Left lung (tissue), 10 donors: Measurements from ENCODE around the gene RAB11FIP4. TPM values are rescaled to one million over a fixed set of nuclear protein-coding genes. Genes with fewer than 3 reads are reported as not detected.

Experiments used
- ATAC-seq: fragments of 200-7000 bp; cut with Tn5 transposase; one replicate; pipeline ENCODE4 v1.9.1; 2020; ENCODE audit warnings: moderate library complexity
- DNase-seq, 4 donors: peaks; one replicate each; pipeline ENCODE4 v3.0.0-alpha.2; 2013 to 2020
- H3K27ac ChIP-seq, 2 donors: fragments of 200-600 bp; sonication (generic) in 1 of 2; one replicate each; pipeline versions ENCODE4 v1.5.0 to v1.8.0; 2020 to 2021
- H3K27me3 ChIP-seq, 2 donors: fragments of 200-600 bp; sonication (generic) in 1 of 2; one replicate each; pipeline versions ENCODE4 v1.5.0 to v1.8.0; 2020 to 2021
- H3K36me3 ChIP-seq, 2 donors: fragments of 200-600 bp; sonication (generic) in 1 of 2; one replicate each; pipeline versions ENCODE4 v1.5.0 to v1.8.0; 2020 to 2021
- H3K4me1 ChIP-seq, 2 donors: fragments of 200-600 bp; one replicate each; pipeline ENCODE4 v1.8.0; 2021
- H3K4me3 ChIP-seq, 2 donors: fragments of 200-600 bp; sonication (generic) in 1 of 2; one replicate each; pipeline versions ENCODE4 v1.5.0 to v1.8.0; 2020 to 2021; ENCODE audit warnings: mild to moderate bottlenecking in 1 of 2
- H3K9me3 ChIP-seq, 2 donors: fragments of 200-600 bp; sonication (generic) in 1 of 2; one replicate each; pipeline versions ENCODE4 v1.5.0 to v1.8.0; 2020 to 2021
- CTCF ChIP-seq, 2 donors: fragments of 200-600 bp; sonication (generic) in 1 of 2; IDR thresholded peaks; one replicate each; pipeline versions ENCODE4 v1.5.0 to v1.8.0; 2021; ENCODE audit warnings: antibody characterized with exemption in 2 of 2
- intact Hi-C, 2 donors: fragments of 100-400 bp; cut with DNase I; formaldehyde crosslinking; loops; one replicate each; pipeline versions ENCODE4 v1.11.2 to v1.14.2; 2022
- microRNA-seq, 2 donors: library from miRNA; unstranded; fragments of <30 nt; microRNA quantifications; one replicate each; pipeline ENCODE4, GENCODE V29; 2019
- polyA plus RNA-seq, 6 donors: library from polyadenylated mRNA; unstranded; fragments of 120-200 nt; gene quantifications; one replicate each; pipeline ENCODE4 v1.2.1, GENCODE V29; 2013; ENCODE audit not compliant: insufficient read length in 6 of 6
- total RNA-seq, 2 donors: library from RNA; stranded (reverse); fragmentation: NEBNext Ultra II Directional; extraction: Animal tissue kit (Norgen Biotek cat#: 25700); gene quantifications; one replicate each; pipeline ENCODE4 v1.2.1, GENCODE V29; 2021
- donor health status: DM: no; HTN: yes; CAD: no.
- donor health status: DM: no; HTN: no; CAD: no.

RAB11FIP4 gene
- total and polyA plus RNA-seq, 8 donors = 7.2 to 19.9 (median 8.2) TPM

GRCh38 chr17:31584438-31585279 is 193.2 kb downstream of the RAB11FIP4 start:
- Histone ChIP-seq H3K27me3 (no peaks in the 10 kb centered on the region), H3K27ac (no peak overlapping the region), H3K4me3 (no peak overlapping the region), H3K4me1 (peaks cover 21 to 58% of the 10 kb centered on the region in 2 donors), H3K36me3 (no peaks in the 10 kb centered on the region), H3K9me3 (no peaks in the 10 kb centered on the region)
- intact Hi-C loops = no loop called here
- DNase-seq = no peak
- ATAC-seq = no peak
- no peak for TF ChIP-seq CTCF (IDR thresholded peaks at IDR 0.05)

- Histone ChIP-seq H3K27ac (no peak overlapping the region), H3K4me1 (peaks cover 19 to 52% of the 10 kb centered on the region in 2 donors), H3K27me3 (no peaks in the 10 kb centered on the region), H3K36me3 (no peaks in the 10 kb centered on the region), H3K9me3 (no peaks in the 10 kb centered on the region), H3K4me3 (no peak overlapping the region)
- intact Hi-C loops = no loop called here
- ATAC-seq (no peak), DNase-seq (no peak)
- no peak for TF ChIP-seq CTCF (IDR thresholded peaks at IDR 0.05)
Observed at GRCh38 chr17:31585280-31585630, 193.8 kb downstream of the RAB11FIP4 start.

- no peaks in the 10 kb centered on the region for H3K27me3 ChIP-seq
- no peaks in the 10 kb centered on the region for H3K9me3 ChIP-seq
- no peak for TF ChIP-seq CTCF (IDR thresholded peaks at IDR 0.05)
- DNase-seq = no peak
- intact Hi-C loops = no loop called here
- no peak for ATAC-seq
- peaks cover 2 to 35% of the 10 kb centered on the region in 2 donors for H3K4me1 ChIP-seq
- no peaks in the 10 kb centered on the region for H3K36me3 ChIP-seq
- H3K27ac ChIP-seq = no peak overlapping the region
- H3K4me3 ChIP-seq = no peak overlapping the region
Observed at GRCh38 chr17:31586946-31587345, 195.5 kb downstream of the RAB11FIP4 start.

GRCh38 chr17:31587462-31587861 is 196.0 kb downstream of the RAB11FIP4 start:
- TF ChIP-seq CTCF (IDR thresholded peaks at IDR 0.05) = no peak
- no peak overlapping the region for H3K27ac ChIP-seq
- H3K4me3 ChIP-seq = no peak overlapping the region
- intact Hi-C loops = no loop called here
- DNase-seq (no peak), ATAC-seq (no peak)
- no peaks in the 10 kb centered on the region for H3K27me3 ChIP-seq
- H3K4me1 ChIP-seq = peaks cover 0 to 30% of the 10 kb centered on the region in 2 donors
- no peaks in the 10 kb centered on the region for H3K36me3 ChIP-seq
- H3K9me3 ChIP-seq = no peaks in the 10 kb centered on the region

Small RNA genes within 50 kb of the gene (microRNA-seq; reads per million reads assigned to microRNA genes)
- gene MIR193A = 249 to 339 reads per million in 2 donors
- 0.82 to 1.8 reads per million in 2 donors for gene MIR365B
- 0.41 to 1.5 reads per million in 2 donors for gene MIR4725

Other genes starting within 250 kb of the RAB11FIP4 start
- 10 to 100 TPM in 1 of 2 donors, 1 to 10 TPM in 1; 5.0 to 10.7 TPM for gene OMG, start 94.4 kb upstream of the RAB11FIP4 start, total RNA-seq
- 1 to 10 TPM; 3.1 to 8.5 (median 4.4) TPM for gene OMG, start 94.4 kb upstream of the RAB11FIP4 start, polyA plus RNA-seq
- gene EVI2B, start 77.6 kb upstream of the RAB11FIP4 start, total RNA-seq = 10 to 100 TPM; 25.1 to 80.4 TPM
- 1 to 10 TPM; 2.2 to 4.3 (median 2.8) TPM for gene EVI2B, start 77.6 kb upstream of the RAB11FIP4 start, polyA plus RNA-seq
- 10 to 100 TPM; 16.4 to 30.9 TPM for gene EVI2A, start 70.1 kb upstream of the RAB11FIP4 start, total RNA-seq
- gene EVI2A, start 70.1 kb upstream of the RAB11FIP4 start, polyA plus RNA-seq = 1 to 10 TPM; 1.9 to 4.0 (median 2.4) TPM